HepG2 (cell line): ENCODE measurements around the gene IQGAP2. TPM values are rescaled to one million over a fixed set of nuclear protein-coding genes. Genes with fewer than 3 reads are reported as not detected.

Experiments used
- ATAC-seq: fragments of 200-7000 bp; cut with Tn5 transposase; 3 replicates; pipeline ENCODE4 v1.9.1; 2020; ENCODE audit warnings: mild to moderate bottlenecking, moderate library complexity
- BruUV-seq: library from RNA; stranded (reverse); fragments of 400-500 nt; replicated peaks from 2 replicates; lab custom pipeline; 2021; lab: Mats Ljungman, UMichigan
- CTCF ChIA-PET: fragments of 300-600 bp; formaldehyde crosslinking; extraction: SDS; loops from one replicate; lab custom pipeline; 2021; ENCODE audit warnings: low total read pairs, inconsistent platforms, low intra/inter-chr PET ratio; lab: Yijun Ruan, JAX
- POLR2A ChIA-PET: fragments of 350-600 bp; sonication (Branson Sonifier 250); formaldehyde crosslinking; loops from one replicate; lab custom pipeline; 2020; ENCODE audit warnings: antibody characterized with exemption, inconsistent platforms; lab: Yijun Ruan, JAX
- DNase-seq: peaks from one replicate; pipeline ENCODE4 v3.0.0-alpha.2; 2015; ENCODE audit warnings: low spot score
- FAIRE-seq: peaks from 3 replicates; lab custom pipeline; 2011; peaks lifted over from hg19 to GRCh38; lab: Jason Lieb, UNC
- H2AFZ ChIP-seq: one replicate; pipeline ENCODE4 v1.6.1; 2011; ENCODE audit warnings: low read length, inconsistent platforms
- H3K27ac ChIP-seq: fragments of 300-600 bp; 3 replicates; pipeline ENCODE4 v1.8.0; 2011; ENCODE audit warnings: mixed run types, mild to moderate bottlenecking, mixed read lengths, low read length, inconsistent platforms; ENCODE audit not compliant: insufficient read depth; ENCODE audit errors: extremely low read length
- H3K27me3 ChIP-seq, 2 experiments: fragments of 200-600 bp in 1 of 2; 2 replicates in 1 of 2; 3 replicates in 1 of 2; pipeline versions ENCODE4 v1.6.0 to v1.8.0; 2011; ENCODE audit warnings: low read length in 2 of 2, mild to moderate bottlenecking in 2 of 2, moderate library complexity in 2 of 2, inconsistent platforms in 1 of 2; ENCODE audit not compliant: insufficient read depth in 2 of 2, control insufficient read depth in 1 of 2
- H3K36me3 ChIP-seq, 2 experiments: fragments of 200-600 bp in 1 of 2; replicated peaks in 1 of 2; 2 replicates in 1 of 2; 3 replicates in 1 of 2; pipeline versions ENCODE4 v1.5.1 to v1.8.0; 2011; ENCODE audit warnings: low read length in 2 of 2, inconsistent platforms in 1 of 2; ENCODE audit not compliant: insufficient read depth in 2 of 2, control insufficient read depth in 1 of 2
- H3K4me1 ChIP-seq: 2 replicates; pipeline ENCODE4 v1.5.1; 2012; ENCODE audit warnings: low read length, inconsistent platforms; ENCODE audit not compliant: insufficient read depth
- H3K4me2 ChIP-seq: 2 replicates; pipeline ENCODE4 v1.6.0; 2011; ENCODE audit warnings: low read depth, low read length, inconsistent platforms
- H3K4me3 ChIP-seq, 3 experiments: fragments of 200-600 bp in 1 of 3; sonication (generic), shearing (Covaris generic) in 1 of 3; replicated peaks in 1 of 3; 2 replicates each; pipeline ENCODE4 v1.5.1; 2011 to 2016; ENCODE audit warnings: low read length in 3 of 3, inconsistent platforms in 2 of 3, low read depth in 2 of 3, mild to moderate bottlenecking in 2 of 3, control low read depth in 1 of 3, mixed read lengths in 1 of 3; ENCODE audit not compliant: insufficient read depth in 1 of 3
- H3K79me2 ChIP-seq: one replicate; pipeline ENCODE4 v1.6.1; 2011; ENCODE audit warnings: low read length, inconsistent platforms; ENCODE audit not compliant: insufficient read depth
- H3K9ac ChIP-seq: 2 replicates; pipeline ENCODE4 v1.6.0; 2011; ENCODE audit warnings: mild to moderate bottlenecking, low read depth, low read length, inconsistent platforms; ENCODE audit not compliant: insufficient read depth
- H3K9me3 ChIP-seq: 2 replicates; pipeline ENCODE4 v1.5.1; 2012; ENCODE audit warnings: mild to moderate bottlenecking, low read length
- H4K20me1 ChIP-seq: 2 replicates; pipeline ENCODE4 v1.6.0; 2011; ENCODE audit warnings: inconsistent platforms, mild to moderate bottlenecking, low read length, moderate library complexity; ENCODE audit not compliant: insufficient read depth
- ATAD3A ChIP-seq: sonication (generic); formaldehyde crosslinking; IDR thresholded peaks from 2 replicates; pipeline ENCODE4 v1.4.0; 2020; ENCODE audit warnings: missing genetic modification reagents
- CERS6 ChIP-seq: sonication (generic); formaldehyde crosslinking; IDR thresholded peaks from 2 replicates; pipeline ENCODE4 v1.5.0; 2020; ENCODE audit warnings: missing genetic modification reagents
- DR1 ChIP-seq: sonication (generic); formaldehyde crosslinking; IDR thresholded peaks from 2 replicates; pipeline ENCODE4 v1.8.0; 2021; ENCODE audit warnings: mild to moderate bottlenecking, missing genetic modification reagents, inconsistent platforms
- FOXM1 ChIP-seq: sonication (generic); formaldehyde crosslinking; IDR thresholded peaks from 2 replicates; pipeline ENCODE4 v1.5.0; 2020; ENCODE audit warnings: missing genetic modification reagents
- GABPB1 ChIP-seq: IDR thresholded peaks from 2 replicates; pipeline ENCODE4 v1.6.1; 2016; ENCODE audit warnings: mild to moderate bottlenecking, missing genetic modification reagents, moderate library complexity, missing compliant biosample characterization
- IKZF1 ChIP-seq: fragments of 450-650 bp; IDR thresholded peaks from 2 replicates; pipeline ENCODE4 v1.7.1; 2016
- IRF2 ChIP-seq: IDR thresholded peaks from 2 replicates; pipeline ENCODE4 v1.6.1; 2018; ENCODE audit warnings: missing genetic modification reagents, missing compliant biosample characterization
- ISL2 ChIP-seq: sonication (generic); formaldehyde crosslinking; IDR thresholded peaks from 2 replicates; pipeline ENCODE4 v1.5.0; 2020; ENCODE audit warnings: missing genetic modification reagents
- MAFK ChIP-seq, 2 experiments: IDR thresholded peaks in 1 of 2; conservative IDR thresholded peaks in 1 of 2; 2 replicates each; pipeline ENCODE4 v1.6.1; 2011; ENCODE audit warnings: improper control_type of control experiment in 2 of 2, low read length in 2 of 2
- NFKBIZ ChIP-seq: IDR thresholded peaks from 2 replicates; pipeline ENCODE4 v1.6.1; 2018; ENCODE audit warnings: missing genetic modification reagents, missing compliant biosample characterization
- PAF1 ChIP-seq: IDR thresholded peaks from 2 replicates; pipeline ENCODE4 v1.6.1; 2016; ENCODE audit warnings: missing genetic modification reagents, missing compliant biosample characterization
- PBX3 ChIP-seq: sonication (generic); formaldehyde crosslinking; IDR thresholded peaks from 2 replicates; pipeline ENCODE4 v1.8.1; 2023; ENCODE audit warnings: missing genetic modification reagents, inconsistent platforms, borderline replicate concordance
- PLRG1 ChIP-seq: fragments of 450-650 bp; conservative IDR thresholded peaks from 2 replicates; pipeline ENCODE4 v1.6.1; 2016
- RXRA ChIP-seq: sonication (generic); formaldehyde crosslinking; IDR thresholded peaks from 2 replicates; pipeline ENCODE4 v1.5.1; 2020; ENCODE audit warnings: missing genetic modification reagents
- SALL1 ChIP-seq: sonication (generic); formaldehyde crosslinking; IDR thresholded peaks from 2 replicates; pipeline ENCODE4 v1.8.0; 2022; ENCODE audit warnings: mild to moderate bottlenecking, missing genetic modification reagents
- ZFP90 ChIP-seq: sonication (generic); formaldehyde crosslinking; IDR thresholded peaks from 2 replicates; pipeline ENCODE4 v1.8.0; 2022; ENCODE audit warnings: missing genetic modification reagents, mild to moderate bottlenecking, inconsistent platforms, borderline replicate concordance
- ZNF546 ChIP-seq: sonication (generic); formaldehyde crosslinking; conservative IDR thresholded peaks from 2 replicates; pipeline ENCODE4 v1.8.1; 2023; ENCODE audit warnings: mild to moderate bottlenecking, missing genetic modification reagents
- ZNF552 ChIP-seq: sonication (generic); formaldehyde crosslinking; IDR thresholded peaks from 2 replicates; pipeline ENCODE4 v1.9.0; 2022; ENCODE audit warnings: missing genetic modification reagents, mild to moderate bottlenecking, borderline replicate concordance
- ZNF713 ChIP-seq: sonication (generic); formaldehyde crosslinking; IDR thresholded peaks from 2 replicates; pipeline ENCODE4 v1.4.0; 2020; ENCODE audit warnings: mild to moderate bottlenecking, missing genetic modification reagents
- ZSCAN30 ChIP-seq: sonication (generic); formaldehyde crosslinking; IDR thresholded peaks from 2 replicates; pipeline ENCODE4 v1.5.0; 2020; ENCODE audit warnings: mild to moderate bottlenecking, missing genetic modification reagents
- WGBS: methylation state at CpG from one replicate; pipeline ENCODE4 v1.1.6; 2017; ENCODE audit warnings: low lambda C conversion rate; 5-methylcytosine and 5-hydroxymethylcytosine counted together
- in situ Hi-C: cut with HindIII; loops from 2 replicates; pipeline ENCODE4 v1.10.0; 2017; ENCODE audit warnings: low pct_unique_long_range_greater_than_20kb; ENCODE audit not compliant: extremely low pct_ligation_motif_present
- intact Hi-C: fragments of 100-400 bp; cut with micrococcal nuclease; formaldehyde crosslinking; loops from one replicate; pipeline ENCODE4 v1.10.0; 2022; ENCODE audit not compliant: unreplicated experiment
- polyA plus RNA-seq, 8 experiments: library from polyadenylated mRNA; depleted of rRNA in 3 of 8; stranded (reverse) in 7 of 8; unstranded in 1 of 8; fragments of >200 nt; fragmentation: Illumina TruSeq in 4 of 8; extraction: Trizol in 4 of 8; gene quantifications; 2 replicates each; pipeline versions ENCODE4 v1.2.1 to v1.2.3, GENCODE V29; 2011 to 2016; ENCODE audit warnings: low read depth in 4 of 8, missing spikeins in 1 of 8, mixed read lengths in 1 of 8; ENCODE audit not compliant: insufficient read depth in 1 of 8
- total RNA-seq, 5 experiments: library from RNA; depleted of rRNA; stranded (reverse); fragments of >200 nt; fragmentation: Illumina TruSeq; extraction: Trizol; gene quantifications; 2 replicates each; pipeline ENCODE4 v1.2.3, GENCODE V29; 2016; ENCODE audit warnings: low read depth in 1 of 5
- TF ChIP-seq, protein P1 (sequence below): sonication (generic); formaldehyde crosslinking; IDR thresholded peaks from 2 replicates; pipeline ENCODE4 v1.8.1; 2022; ENCODE audit warnings: mild to moderate bottlenecking, missing genetic modification reagents
- TF ChIP-seq, protein P2 (sequence below): sonication (generic); formaldehyde crosslinking; IDR thresholded peaks from 2 replicates; pipeline ENCODE4 v1.8.0; 2022; ENCODE audit warnings: mild to moderate bottlenecking, missing genetic modification reagents

Gene IQGAP2
- total and polyA plus RNA-seq, 2 of the 13 experiments (the other 11 are each of a cell fraction or from before 2014, with no cell fraction given): 35.2 to 83.3 TPM

DNA sequence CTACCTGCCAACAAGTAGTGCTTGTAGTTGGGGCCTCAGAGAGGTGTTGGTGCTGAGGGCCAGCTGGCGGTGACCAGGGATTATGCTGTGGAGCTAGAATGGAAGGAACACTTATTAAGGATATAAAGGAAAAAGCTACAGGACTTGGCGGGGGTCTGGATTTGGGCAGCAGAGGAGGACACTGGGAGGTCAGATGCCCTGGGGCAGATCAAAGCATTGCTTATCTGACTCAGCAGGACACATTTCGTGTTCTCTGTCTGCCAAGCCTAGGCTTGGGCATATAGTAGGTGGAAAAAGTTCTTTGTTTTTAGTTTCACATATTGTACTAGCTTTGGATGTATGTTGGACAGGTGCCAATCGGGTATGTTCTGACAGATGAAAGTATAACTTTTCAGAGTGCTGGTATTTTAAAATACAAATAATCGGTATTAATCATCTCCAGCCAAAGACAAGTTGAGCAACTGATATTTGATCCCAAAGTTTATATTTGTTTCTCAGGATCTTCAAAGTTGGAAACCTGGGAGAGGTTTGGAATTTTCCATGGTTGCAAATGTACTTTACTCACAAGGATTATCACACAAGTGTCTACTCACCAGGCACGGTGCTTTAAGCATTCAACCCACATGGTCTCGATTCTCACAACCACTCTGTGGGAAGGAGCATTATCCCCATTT is 69.4 kb downstream of the IQGAP2 start (continued):
- TF ChIP-seq IKZF1 (no peak), GABPB1 (CRISPR knock-in tag) (no peak), FOXM1 (CRISPR knock-in tag) (no peak), MAFK (conservative IDR thresholded peaks at IDR 0.05 in 1 of 2, IDR thresholded peaks at IDR 0.05 in 1 of 2; ENCODE audit: low read length in 2 of 2) (peak; percentile 18 to 43; a peak in 2 of 4 replicates), ZNF552 (CRISPR knock-in tag) (no peak), ZFP90 (CRISPR knock-in tag) (no peak), ZNF546 (CRISPR knock-in tag) (no peak), PAF1 (no peak)

DNA sequence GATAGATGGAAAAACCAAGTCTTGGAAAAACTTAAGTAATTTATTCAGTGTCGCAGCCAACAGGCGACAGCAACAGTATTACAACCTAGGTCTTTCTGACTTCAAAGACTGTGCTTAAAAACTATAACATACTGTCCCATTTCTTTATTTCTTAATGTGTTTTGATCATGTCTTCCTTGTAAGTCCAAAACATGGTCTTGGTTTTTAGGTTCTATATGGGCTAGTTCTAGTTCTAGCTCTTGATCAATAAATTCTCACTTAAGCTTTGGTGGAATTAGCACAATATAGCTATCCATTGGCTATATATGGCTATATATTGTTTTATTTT is 69.9 kb downstream of the IQGAP2 start:
- POLR2A ChIA-PET: interaction anchor here (0.9 kb wide), 1 partner anchor 74 kb away, joined by 3 read pairs; no protein-coding TSS in a partner anchor
- ATAC-seq: no peak
- Histone ChIP-seq H3K4me2 (peak overlapping the region; percentile 54; the same call in 1 of the 2 replicates), H3K4me3 (no peak overlapping the region), H3K36me3 (no peaks in the 10 kb centered on the region; a peak in 1 of 5 replicates), H3K4me1 (peaks cover 76% of the 10 kb centered on the region), H3K9ac (no peak overlapping the region), H3K27me3 (no peaks in the 10 kb centered on the region), H3K27ac (peak overlapping the region; percentile 77), H4K20me1 (no peaks in the 10 kb centered on the region), H2AFZ (no peak overlapping the region), H3K79me2 (peaks cover 43% of the 10 kb centered on the region), H3K9me3 (no peaks in the 10 kb centered on the region)
- intact Hi-C loops (loop anchor here (2.0 to 5.0 kb wide), 4 partner anchors 14 to 64 kb away; no protein-coding TSS in a partner anchor), in situ Hi-C loops (no loop called here)
- WGBS: 98% methylated on average over 2 of the region's 2 CpGs
- CTCF ChIA-PET: no interaction called here
- no peak for FAIRE-seq
- DNase-seq: no peak
- no TSS peak for BruUV-seq
- TF ChIP-seq ZNF713 (CRISPR knock-in tag) (no peak), NFKBIZ (no peak), SALL1 (no peak), CERS6 (no peak), DR1 (CRISPR knock-in tag) (no peak), PBX3 (CRISPR knock-in tag) (no peak), ISL2 (CRISPR knock-in tag) (no peak), PLRG1 (no peak), IRF2 (no peak), ZSCAN30 (CRISPR knock-in tag) (no peak), RXRA (CRISPR knock-in tag) (no peak), ATAD3A (CRISPR knock-in tag) (no peak)
- TF ChIP-seq, protein P1, sequence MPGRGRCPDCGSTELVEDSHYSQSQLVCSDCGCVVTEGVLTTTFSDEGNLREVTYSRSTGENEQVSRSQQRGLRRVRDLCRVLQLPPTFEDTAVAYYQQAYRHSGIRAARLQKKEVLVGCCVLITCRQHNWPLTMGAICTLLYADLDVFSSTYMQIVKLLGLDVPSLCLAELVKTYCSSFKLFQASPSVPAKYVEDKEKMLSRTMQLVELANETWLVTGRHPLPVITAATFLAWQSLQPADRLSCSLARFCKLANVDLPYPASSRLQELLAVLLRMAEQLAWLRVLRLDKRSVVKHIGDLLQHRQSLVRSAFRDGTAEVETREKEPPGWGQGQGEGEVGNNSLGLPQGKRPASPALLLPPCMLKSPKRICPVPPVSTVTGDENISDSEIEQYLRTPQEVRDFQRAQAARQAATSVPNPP (CRISPR knock-in tag): no peak
- TF ChIP-seq, protein P2, sequence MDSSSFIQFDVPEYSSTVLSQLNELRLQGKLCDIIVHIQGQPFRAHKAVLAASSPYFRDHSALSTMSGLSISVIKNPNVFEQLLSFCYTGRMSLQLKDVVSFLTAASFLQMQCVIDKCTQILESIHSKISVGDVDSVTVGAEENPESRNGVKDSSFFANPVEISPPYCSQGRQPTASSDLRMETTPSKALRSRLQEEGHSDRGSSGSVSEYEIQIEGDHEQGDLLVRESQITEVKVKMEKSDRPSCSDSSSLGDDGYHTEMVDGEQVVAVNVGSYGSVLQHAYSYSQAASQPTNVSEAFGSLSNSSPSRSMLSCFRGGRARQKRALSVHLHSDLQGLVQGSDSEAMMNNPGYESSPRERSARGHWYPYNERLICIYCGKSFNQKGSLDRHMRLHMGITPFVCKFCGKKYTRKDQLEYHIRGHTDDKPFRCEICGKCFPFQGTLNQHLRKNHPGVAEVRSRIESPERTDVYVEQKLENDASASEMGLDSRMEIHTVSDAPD: no peak
